SU-DHL-6 (cell line): ENCODE measurements around the gene ITGA11.

ENCODE experiments used
- H2AFZ ChIP-seq: fragments of 200-600 bp; sonication (generic); 2 replicates; pipeline ENCODE4 v1.6.1; 2014; ENCODE audit warnings: low read depth, mild to moderate bottlenecking, moderate library complexity, mixed read lengths, antibody characterized with exemption, low read length; ENCODE audit not compliant: severe bottlenecking
- H3F3A ChIP-seq: fragments of 200-600 bp; shearing (Covaris generic); 2 replicates; pipeline ENCODE4 v1.6.0; 2016; ENCODE audit warnings: antibody characterized with exemption, mild to moderate bottlenecking; ENCODE audit not compliant: insufficient read depth
- H3K27ac ChIP-seq: fragments of 200-600 bp; sonication (generic); 2 replicates; pipeline ENCODE4 v1.5.1; 2016; ENCODE audit warnings: low read depth, mild to moderate bottlenecking, low read length, moderate library complexity, mixed read lengths
- H3K27me3 ChIP-seq: fragments of 200-600 bp; sonication (generic), shearing (Covaris generic); 2 replicates; pipeline ENCODE4 v1.6.0; 2014; ENCODE audit warnings: mild to moderate bottlenecking, low read length
- H3K36me3 ChIP-seq: fragments of 200-600 bp; sonication (generic); 2 replicates; pipeline ENCODE4 v1.6.1; 2014; ENCODE audit warnings: mild to moderate bottlenecking, low read length, mixed read lengths
- H3K4me2 ChIP-seq: fragments of 300-600, 200-600 bp; shearing (Covaris generic), sonication (generic); 2 replicates; pipeline ENCODE4 v1.6.0; 2014; ENCODE audit warnings: low read length, low read depth, mild to moderate bottlenecking; ENCODE audit not compliant: poor library complexity, severe bottlenecking
- H3K4me3 ChIP-seq: fragments of 200-600 bp; sonication (generic); 2 replicates; pipeline ENCODE4 v1.5.1; 2014; ENCODE audit warnings: antibody characterized with exemption, low read length, mild to moderate bottlenecking, mixed read lengths; ENCODE audit not compliant: insufficient read depth, poor library complexity, severe bottlenecking
- H3K79me2 ChIP-seq: fragments of 200-600 bp; sonication (generic); 2 replicates; pipeline ENCODE4 v1.6.1; 2014; ENCODE audit warnings: mild to moderate bottlenecking, low read length, moderate library complexity; ENCODE audit not compliant: insufficient read depth
- H3K9ac ChIP-seq: fragments of 200-600 bp; sonication (generic); 2 replicates; pipeline ENCODE4 v1.7.0; 2014; ENCODE audit warnings: mild to moderate bottlenecking, low read length
- H3K9me2 ChIP-seq: fragments of 200-600 bp; sonication (generic); replicated peaks from 2 replicates; pipeline ENCODE4 v1.6.1; 2014; ENCODE audit warnings: low read length; ENCODE audit not compliant: insufficient read depth
- H3K9me3 ChIP-seq: fragments of 200-600 bp; sonication (generic); 2 replicates; pipeline ENCODE4 v1.6.1; 2014; ENCODE audit warnings: low read length, mixed read lengths; ENCODE audit not compliant: insufficient read depth
- H4K20me1 ChIP-seq: fragments of 200-600 bp; sonication (generic); 2 replicates; pipeline ENCODE4 v1.6.1; 2014; ENCODE audit warnings: low read depth, mild to moderate bottlenecking, antibody characterized with exemption, low read length, moderate library complexity, mixed read lengths
- EZH2phosphoT487 ChIP-seq: fragments of 200-600 bp; sonication (generic), shearing (Covaris generic); conservative IDR thresholded peaks from 2 replicates; pipeline ENCODE4 v1.6.1; 2018; ENCODE audit warnings: mild to moderate bottlenecking, antibody characterized with exemption, low read length, moderate library complexity, mixed read lengths
- TF ChIP-seq, protein P1 (sequence below): fragments of 200-600 bp; sonication (generic); IDR thresholded peaks from one replicate; pipeline ENCODE4 v1.5.1; 2017; ENCODE audit warnings: antibody characterized with exemption, mild to moderate bottlenecking, low read length, moderate library complexity; ENCODE audit not compliant: insufficient read depth, poor library complexity, severe bottlenecking

ITGA11 gene

DNA sequence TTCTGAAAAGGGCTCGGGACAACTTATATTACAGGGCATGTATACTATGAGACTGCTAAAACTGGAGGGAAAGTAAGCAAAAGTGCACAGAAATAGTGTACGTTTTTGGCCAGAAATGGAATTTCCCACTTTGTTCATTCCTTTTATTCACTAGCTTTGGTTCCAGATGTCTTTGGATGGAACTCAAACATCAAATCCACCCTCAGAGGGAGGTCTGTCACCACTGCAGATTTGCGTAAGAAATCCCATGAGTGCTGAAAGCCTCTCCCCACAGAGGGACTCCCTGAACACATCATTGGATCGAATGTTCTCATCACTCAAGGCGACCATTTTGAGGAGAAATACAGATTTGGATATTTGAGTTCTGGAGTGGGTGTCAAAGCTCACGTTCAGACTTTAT lies 82.8 kb downstream of the ITGA11 start:
- Histone ChIP-seq H3K27me3 (no peaks in the 10 kb centered on the region), H3K4me2 (no peak overlapping the region), H4K20me1 (no peaks in the 10 kb centered on the region), H3K9ac (no peak overlapping the region), H2AFZ (no peak overlapping the region), H3F3A (no peaks in the 10 kb centered on the region), H3K4me3 (no peak overlapping the region), H3K9me2 (no peaks in the 10 kb centered on the region), H3K36me3 (no peaks in the 10 kb centered on the region), H3K9me3 (no peaks in the 10 kb centered on the region), H3K79me2 (no peaks in the 10 kb centered on the region), H3K27ac (no peak overlapping the region)
- TF ChIP-seq EZH2phosphoT487 = no peak
- TF ChIP-seq, protein P1, sequence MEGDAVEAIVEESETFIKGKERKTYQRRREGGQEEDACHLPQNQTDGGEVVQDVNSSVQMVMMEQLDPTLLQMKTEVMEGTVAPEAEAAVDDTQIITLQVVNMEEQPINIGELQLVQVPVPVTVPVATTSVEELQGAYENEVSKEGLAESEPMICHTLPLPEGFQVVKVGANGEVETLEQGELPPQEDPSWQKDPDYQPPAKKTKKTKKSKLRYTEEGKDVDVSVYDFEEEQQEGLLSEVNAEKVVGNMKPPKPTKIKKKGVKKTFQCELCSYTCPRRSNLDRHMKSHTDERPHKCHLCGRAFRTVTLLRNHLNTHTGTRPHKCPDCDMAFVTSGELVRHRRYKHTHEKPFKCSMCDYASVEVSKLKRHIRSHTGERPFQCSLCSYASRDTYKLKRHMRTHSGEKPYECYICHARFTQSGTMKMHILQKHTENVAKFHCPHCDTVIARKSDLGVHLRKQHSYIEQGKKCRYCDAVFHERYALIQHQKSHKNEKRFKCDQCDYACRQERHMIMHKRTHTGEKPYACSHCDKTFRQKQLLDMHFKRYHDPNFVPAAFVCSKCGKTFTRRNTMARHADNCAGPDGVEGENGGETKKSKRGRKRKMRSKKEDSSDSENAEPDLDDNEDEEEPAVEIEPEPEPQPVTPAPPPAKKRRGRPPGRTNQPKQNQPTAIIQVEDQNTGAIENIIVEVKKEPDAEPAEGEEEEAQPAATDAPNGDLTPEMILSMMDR = no peak

DNA sequence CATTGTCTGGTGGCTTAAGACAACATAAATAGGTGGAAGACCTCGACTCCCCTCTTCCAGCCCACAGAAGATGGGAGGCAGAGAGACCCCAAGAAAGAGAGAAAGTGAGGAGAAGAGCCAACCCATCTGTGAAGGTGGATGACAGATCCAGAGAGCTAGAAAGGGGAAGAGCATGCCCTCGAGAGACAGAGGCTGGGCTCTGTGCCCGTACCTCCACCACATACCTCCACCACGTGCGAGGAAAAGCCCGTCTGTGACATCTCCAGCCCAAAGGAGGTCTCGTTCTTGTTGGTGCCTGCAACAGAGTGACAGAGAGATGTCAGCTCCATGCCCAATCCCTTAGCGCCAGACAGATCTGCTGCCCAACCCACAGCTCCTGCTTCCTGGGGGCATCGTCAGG lies 83.4 kb downstream of the ITGA11 start:
- TF ChIP-seq, protein P1 = no peak
- TF ChIP-seq EZH2phosphoT487 = no peak
- Histone ChIP-seq H3K4me2 (no peak overlapping the region), H3K9me2 (no peaks in the 10 kb centered on the region)

DNA sequence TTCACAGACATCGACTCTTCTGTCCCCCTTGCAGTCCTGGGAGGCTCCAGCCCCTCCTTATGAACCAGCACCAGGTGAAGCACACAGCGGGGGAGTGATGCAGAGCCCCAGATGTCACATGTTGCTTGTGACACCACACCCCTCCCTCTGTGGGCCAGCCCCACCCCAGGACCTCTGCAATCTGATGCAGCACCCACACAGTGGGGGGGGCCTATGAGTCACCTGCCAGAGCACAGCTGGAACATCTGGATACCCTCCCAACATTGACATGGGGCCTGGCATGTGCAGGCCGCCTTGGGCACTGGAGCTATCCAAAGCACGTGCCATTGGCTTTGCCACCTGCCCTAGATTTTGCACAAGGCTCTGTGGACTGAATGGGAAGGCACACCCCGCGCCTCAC lies 83.9 kb downstream of the ITGA11 start:
- no peak overlapping the region for H3K4me2 ChIP-seq
- TF ChIP-seq EZH2phosphoT487 = no peak
- TF ChIP-seq, protein P1 = no peak
- H3K4me3 ChIP-seq = no peak overlapping the region
- no peaks in the 10 kb centered on the region for H4K20me1 ChIP-seq
- H3K9me2 ChIP-seq = no peaks in the 10 kb centered on the region
- no peak overlapping the region for H3K27ac ChIP-seq
- H3K36me3 ChIP-seq = no peaks in the 10 kb centered on the region
- H3K27me3 ChIP-seq = no peaks in the 10 kb centered on the region
- no peak overlapping the region for H3K9ac ChIP-seq
- no peak overlapping the region for H2AFZ ChIP-seq
- no peaks in the 10 kb centered on the region for H3F3A ChIP-seq
- no peaks in the 10 kb centered on the region for H3K79me2 ChIP-seq
- no peaks in the 10 kb centered on the region for H3K9me3 ChIP-seq

More for the DNA sequence above, 83.4 kb downstream of the ITGA11 start:
- Histone ChIP-seq H2AFZ (no peak overlapping the region), H3K27me3 (no peaks in the 10 kb centered on the region), H3K79me2 (no peaks in the 10 kb centered on the region), H3K4me3 (no peak overlapping the region), H3K27ac (no peak overlapping the region), H3K9ac (no peak overlapping the region), H3F3A (no peaks in the 10 kb centered on the region), H3K9me3 (no peaks in the 10 kb centered on the region), H4K20me1 (no peaks in the 10 kb centered on the region), H3K36me3 (no peaks in the 10 kb centered on the region)
